KMS-11 (cell line): ENCODE data around the gene ATXN2.

Experiments
- H2AFZ ChIP-seq: fragments of 200-600 bp; sonication (generic); 2 replicates; pipeline ENCODE4 v1.6.1; 2016; ENCODE audit warnings: antibody characterized with exemption, mixed run types, low read depth
- H3K27ac ChIP-seq: fragments of 200-600 bp; sonication (generic); 2 replicates; pipeline ENCODE4 v1.6.1; 2016; ENCODE audit warnings: mild to moderate bottlenecking, mixed run types
- H3K27me3 ChIP-seq: fragments of 200-600 bp; sonication (generic); 2 replicates; pipeline ENCODE4 v1.6.1; 2017; ENCODE audit warnings: mild to moderate bottlenecking, low read depth, mixed run types, moderate library complexity; ENCODE audit not compliant: insufficient read depth
- H3K36me3 ChIP-seq: fragments of 200-600 bp; sonication (generic); 2 replicates; pipeline ENCODE4 v1.6.1; 2017; ENCODE audit warnings: mild to moderate bottlenecking, mixed run types; ENCODE audit not compliant: insufficient read depth
- H3K4me1 ChIP-seq: fragments of 200-600 bp; sonication (generic); 2 replicates; pipeline ENCODE4 v1.6.1; 2016; ENCODE audit warnings: mild to moderate bottlenecking, low read depth, mixed run types; ENCODE audit not compliant: poor library complexity, severe bottlenecking
- H3K4me2 ChIP-seq: fragments of 200-600 bp; sonication (generic); 2 replicates; pipeline ENCODE4 v1.7.0; 2016; ENCODE audit warnings: mild to moderate bottlenecking, mixed run types
- H3K4me3 ChIP-seq: fragments of 200-600 bp; sonication (generic); IDR thresholded peaks from 2 replicates; pipeline ENCODE4 v1.6.1; 2017; ENCODE audit warnings: low read depth, low read length, mixed read lengths; ENCODE audit not compliant: insufficient read depth
- H3K79me2 ChIP-seq: fragments of 200-600 bp; sonication (generic); 2 replicates; pipeline ENCODE4 v1.6.1; 2016; ENCODE audit warnings: low read depth, mixed run types; ENCODE audit not compliant: insufficient read depth
- H3K9ac ChIP-seq: fragments of 200-600 bp; sonication (generic); 2 replicates; pipeline ENCODE4 v1.6.1; 2016; ENCODE audit warnings: mild to moderate bottlenecking, mixed run types
- H4K20me1 ChIP-seq: fragments of 200-600 bp; sonication (generic); 2 replicates; pipeline ENCODE4 v1.6.1; 2016; ENCODE audit warnings: mild to moderate bottlenecking, mixed run types; ENCODE audit not compliant: insufficient read depth
- TF ChIP-seq, protein P1 (sequence below): fragments of 200-600 bp; sonication (generic); conservative IDR thresholded peaks from 2 replicates; pipeline ENCODE4 v1.6.1; 2017; ENCODE audit warnings: low read depth, mild to moderate bottlenecking, antibody characterized with exemption, low read length, moderate library complexity, mixed read lengths

The ATXN2 gene

DNA sequence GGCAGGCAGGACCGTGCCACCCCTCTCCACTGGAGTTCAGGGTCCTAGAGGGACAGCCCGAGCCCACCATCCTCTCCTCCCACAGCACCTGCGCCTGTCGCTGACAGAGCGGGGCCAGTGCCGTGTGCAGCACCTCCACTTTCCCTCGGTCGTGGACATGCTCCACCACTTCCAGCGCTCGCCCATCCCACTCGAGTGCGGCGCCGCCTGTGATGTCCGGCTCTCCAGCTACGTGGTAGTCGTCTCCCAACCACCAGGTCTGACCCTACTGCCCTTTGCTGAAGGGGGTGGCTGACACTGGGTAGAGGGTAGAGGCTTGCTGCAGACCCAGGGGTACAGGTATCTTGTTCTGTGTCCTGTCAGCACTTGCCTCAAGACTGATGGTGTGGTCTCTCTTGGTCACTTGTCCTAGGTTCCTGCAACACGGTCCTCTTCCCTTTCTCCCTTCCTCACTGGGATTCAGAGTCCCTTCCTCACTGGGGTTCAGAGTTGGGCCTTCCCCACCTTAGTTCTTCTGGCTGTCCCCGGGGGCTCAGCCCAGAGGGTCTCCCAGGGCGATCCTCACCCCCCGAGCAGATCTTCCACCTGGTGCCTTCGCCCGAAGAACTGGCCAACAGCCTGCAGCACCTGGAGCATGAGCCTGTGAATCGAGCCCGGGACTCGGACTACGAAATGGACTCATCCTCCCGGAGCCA, 151.4 kb downstream of the ATXN2 start:
- TF ChIP-seq, protein P1, sequence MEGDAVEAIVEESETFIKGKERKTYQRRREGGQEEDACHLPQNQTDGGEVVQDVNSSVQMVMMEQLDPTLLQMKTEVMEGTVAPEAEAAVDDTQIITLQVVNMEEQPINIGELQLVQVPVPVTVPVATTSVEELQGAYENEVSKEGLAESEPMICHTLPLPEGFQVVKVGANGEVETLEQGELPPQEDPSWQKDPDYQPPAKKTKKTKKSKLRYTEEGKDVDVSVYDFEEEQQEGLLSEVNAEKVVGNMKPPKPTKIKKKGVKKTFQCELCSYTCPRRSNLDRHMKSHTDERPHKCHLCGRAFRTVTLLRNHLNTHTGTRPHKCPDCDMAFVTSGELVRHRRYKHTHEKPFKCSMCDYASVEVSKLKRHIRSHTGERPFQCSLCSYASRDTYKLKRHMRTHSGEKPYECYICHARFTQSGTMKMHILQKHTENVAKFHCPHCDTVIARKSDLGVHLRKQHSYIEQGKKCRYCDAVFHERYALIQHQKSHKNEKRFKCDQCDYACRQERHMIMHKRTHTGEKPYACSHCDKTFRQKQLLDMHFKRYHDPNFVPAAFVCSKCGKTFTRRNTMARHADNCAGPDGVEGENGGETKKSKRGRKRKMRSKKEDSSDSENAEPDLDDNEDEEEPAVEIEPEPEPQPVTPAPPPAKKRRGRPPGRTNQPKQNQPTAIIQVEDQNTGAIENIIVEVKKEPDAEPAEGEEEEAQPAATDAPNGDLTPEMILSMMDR = no peak
- Histone ChIP-seq H3K4me2 (no peak overlapping the region), H3K4me1 (peaks cover 56% of the 10 kb centered on the region), H3K4me3 (no peak overlapping the region), H3K79me2 (no peaks in the 10 kb centered on the region; the same call in 1 of the 2 replicates), H3K27ac (no peak overlapping the region), H2AFZ (no peak overlapping the region), H3K27me3 (no peaks in the 10 kb centered on the region), H3K9ac (no peak overlapping the region), H3K36me3 (no peaks in the 10 kb centered on the region), H4K20me1 (0 out of 2 replicates have a peak, but pooled peaks cover 3% of the 10 kb centered on the region)

DNA sequence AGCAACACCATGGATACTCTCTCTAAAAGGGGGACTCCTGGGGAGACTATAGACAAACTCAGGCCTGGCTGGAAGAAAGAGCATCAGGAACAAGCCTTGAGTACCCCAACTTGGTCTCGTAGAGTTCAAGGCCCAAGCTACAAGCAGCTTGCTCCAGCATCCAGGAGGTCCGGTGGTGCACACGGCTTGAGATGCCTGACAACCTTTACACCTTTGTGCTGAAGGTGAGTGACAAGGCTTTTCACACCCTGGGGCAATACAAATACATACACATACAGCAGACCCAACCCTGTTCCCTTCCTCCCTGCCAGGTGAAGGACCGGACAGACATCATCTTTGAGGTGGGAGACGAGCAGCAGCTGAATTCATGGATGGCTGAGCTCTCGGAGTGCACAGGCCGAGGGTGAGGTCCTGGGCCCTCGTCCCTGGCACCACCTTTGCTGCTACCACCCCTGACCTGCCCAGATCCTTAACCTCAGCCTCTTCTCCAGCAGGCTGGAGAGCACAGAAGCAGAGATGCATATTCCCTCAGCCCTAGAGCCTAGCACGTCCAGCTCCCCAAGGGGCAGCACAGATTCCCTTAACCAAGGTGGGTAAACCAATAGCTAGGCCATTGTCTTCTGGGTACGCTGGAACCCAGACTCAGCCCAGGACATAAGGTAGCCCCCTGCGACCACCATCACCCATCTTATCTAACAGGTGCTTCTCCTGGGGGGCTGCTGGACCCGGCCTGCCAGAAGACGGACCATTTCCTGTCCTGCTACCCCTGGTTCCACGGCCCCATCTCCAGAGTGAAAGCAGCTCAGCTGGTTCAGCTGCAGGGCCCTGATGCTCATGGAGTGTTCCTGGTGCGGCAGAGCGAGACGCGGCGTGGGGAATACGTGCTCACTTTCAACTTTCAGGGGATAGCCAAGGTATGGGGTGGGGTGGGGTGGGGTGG, 152.2 kb downstream of the ATXN2 start:
- H3K4me2 ChIP-seq = peak overlapping the region; percentile 92; the same call in 1 of the 2 replicates
- no peak overlapping the region for H3K9ac ChIP-seq
- H3K4me1 ChIP-seq = peaks cover 63% of the 10 kb centered on the region
- H3K27me3 ChIP-seq = no peaks in the 10 kb centered on the region
- peak overlapping the region; percentile 84; the same call in 1 of the 2 replicates for H3K27ac ChIP-seq
- H3K4me3 ChIP-seq = no peak overlapping the region
- H4K20me1 ChIP-seq = 0 out of 2 replicates have a peak, but pooled peaks cover 3% of the 10 kb centered on the region
- no peak overlapping the region for H2AFZ ChIP-seq
- peaks cover 2% of the 10 kb centered on the region; the same call in 1 of the 2 replicates for H3K79me2 ChIP-seq
- H3K36me3 ChIP-seq = no peaks in the 10 kb centered on the region
- TF ChIP-seq, protein P1 = no peak

DNA sequence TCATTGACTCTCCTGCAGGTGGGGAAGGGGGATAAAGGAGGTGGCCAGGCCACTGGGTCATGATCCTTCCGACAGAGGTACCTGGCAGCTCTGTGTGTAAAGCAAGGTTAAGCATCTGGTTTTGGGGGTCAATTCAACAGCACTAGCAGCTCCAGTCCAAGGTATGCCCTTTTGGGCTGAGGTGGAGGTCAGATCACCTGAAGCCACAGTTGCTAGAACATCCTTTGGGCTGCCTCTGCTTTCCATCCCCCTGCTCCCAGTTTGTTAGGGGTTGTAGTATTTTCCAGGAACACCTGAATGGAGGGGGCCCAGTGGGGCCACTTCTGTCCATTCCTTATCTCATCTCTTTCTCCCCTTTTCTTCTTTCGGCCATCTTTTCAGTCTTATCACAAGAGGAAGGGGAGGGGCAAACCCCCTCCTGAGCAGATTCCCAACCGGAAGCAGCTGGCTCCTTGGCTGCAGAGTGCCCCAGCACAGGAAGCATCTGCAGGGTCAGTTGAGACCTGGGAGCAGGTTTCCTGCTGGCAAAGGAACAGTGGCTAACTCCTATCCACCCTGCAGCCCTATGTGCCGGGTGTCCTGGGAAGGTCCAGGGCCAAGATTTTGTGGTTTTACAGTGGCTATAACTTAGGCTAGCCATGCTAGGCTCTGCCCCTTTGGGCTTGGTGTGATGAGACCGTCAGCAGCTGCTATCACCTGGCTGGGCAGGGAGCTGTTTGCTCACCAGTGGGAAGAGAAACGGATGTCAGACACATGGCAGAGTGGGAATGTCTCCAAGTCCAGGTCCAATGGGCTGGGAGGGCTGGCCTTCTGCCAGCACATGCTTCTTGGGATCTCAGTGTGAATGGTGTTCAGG, 153.2 kb downstream of the ATXN2 start:
- peak overlapping the region; percentile 92; the same call in 1 of the 2 replicates for H3K4me2 ChIP-seq
- H4K20me1 ChIP-seq = no peaks in the 10 kb centered on the region
- H3K79me2 ChIP-seq = peaks cover 12% of the 10 kb centered on the region; the same call in 1 of the 2 replicates
- H3K4me3 ChIP-seq = no peak overlapping the region
- TF ChIP-seq, protein P1 = no peak
- H3K27me3 ChIP-seq = no peaks in the 10 kb centered on the region
- H3K4me1 ChIP-seq = peaks cover 65% of the 10 kb centered on the region
- H3K27ac ChIP-seq = peak overlapping the region; percentile 84
- no peak overlapping the region for H2AFZ ChIP-seq
- H3K9ac ChIP-seq = peak overlapping the region; percentile 12; the same call in 1 of the 2 replicates
- no peaks in the 10 kb centered on the region for H3K36me3 ChIP-seq
